Measurements from ENCODE around the gene PDP2. TPM values are rescaled to one million over a fixed set of nuclear protein-coding genes. Genes with fewer than 3 reads are reported as not detected.
A peak's percentile ranks its signal among the peaks of the same experiment; 100 is the strongest.
"Not testable (repeated sequence)": the region's sequence is repeated elsewhere in the genome, so short reads cannot be mapped to it uniquely, and the experiment has no call there.

The PDP2 gene
- total RNA-seq, 1 donor from 2014 or later, result 9.4 TPM

GRCh38 chr16:66886321-66886720 lies 6.0 kb downstream of the PDP2 start:
- no peak for DNase-seq (ENCODE audit: low read depth, low spot score)

- no peak for DNase-seq (ENCODE audit: low read depth, low spot score)
These were observed 6.6 kb downstream of the PDP2 start for GRCh38 chr16:66886914-66887313.

- no peak for DNase-seq (ENCODE audit: low read depth, low spot score)
These were observed 8.6 kb downstream of the PDP2 start for GRCh38 chr16:66888647-66889615.

- DNase-seq (ENCODE audit: low read depth, low spot score), result no peak
These were observed 9.3 kb downstream of the PDP2 start for GRCh38 chr16:66889622-66890021.

GRCh38 chr16:66890799-66891198 lies 10.5 kb downstream of the PDP2 start:
- no peak for DNase-seq (ENCODE audit: low read depth, low spot score)

- no peak for DNase-seq (ENCODE audit: low read depth, low spot score)
These were observed 11.0 kb downstream of the PDP2 start for GRCh38 chr16:66891360-66891759.

- DNase-seq (ENCODE audit: low read depth, low spot score), result no peak
These were observed 11.5 kb downstream of the PDP2 start for GRCh38 chr16:66891797-66892196.

- DNase-seq (ENCODE audit: low read depth, low spot score), result no peak
These were observed 13.7 kb downstream of the PDP2 start for GRCh38 chr16:66894055-66894454.

- DNase-seq (ENCODE audit: low read depth, low spot score), result peak; percentile 30
These were observed 14.8 kb downstream of the PDP2 start for GRCh38 chr16:66894948-66895688.

GRCh38 chr16:66895689-66895979 lies 15.3 kb downstream of the PDP2 start:
- DNase-seq (ENCODE audit: low read depth, low spot score), result no peak

GRCh38 chr16:66895999-66896398 lies 15.7 kb downstream of the PDP2 start:
- no peak for DNase-seq (ENCODE audit: low read depth, low spot score)

- not testable (repeated sequence) for DNase-seq (ENCODE audit: low read depth, low spot score)
These were observed 16.4 kb downstream of the PDP2 start for GRCh38 chr16:66896682-66897081.

GRCh38 chr16:66898207-66898606 lies 17.9 kb downstream of the PDP2 start:
- no peak for DNase-seq (ENCODE audit: low read depth, low spot score)

- no peak for DNase-seq (ENCODE audit: low read depth, low spot score)
These were observed 18.6 kb downstream of the PDP2 start for GRCh38 chr16:66898933-66899309.

- DNase-seq (ENCODE audit: low read depth, low spot score), result no peak
These were observed 19.1 kb downstream of the PDP2 start for GRCh38 chr16:66899310-66899944.

- peak; percentile 33 for DNase-seq (ENCODE audit: low read depth, low spot score)
These were observed 19.8 kb downstream of the PDP2 start for GRCh38 chr16:66899945-66900710.

- DNase-seq (ENCODE audit: low read depth, low spot score), result no peak
These were observed 20.6 kb downstream of the PDP2 start for GRCh38 chr16:66900721-66901441.

- DNase-seq (ENCODE audit: low read depth, low spot score), result no peak
These were observed 21.3 kb downstream of the PDP2 start for GRCh38 chr16:66901626-66902025.

GRCh38 chr16:66902648-66903543 lies 22.6 kb downstream of the PDP2 start:
- no peak for DNase-seq (ENCODE audit: low read depth, low spot score)

Measured in pulmonary artery endothelial cell (primary cell).